Superior temporal gyrus (tissue), 1 donor: Measurements from ENCODE around the gene ZNF787.

Source experiments
- DNase-seq: peaks from one replicate; pipeline ENCODE4 v3.0.0-alpha.2; 2016; ENCODE audit errors: extremely low spot score

ZNF787 gene

GRCh38 chr19:56088497-56089215, 32.4 kb downstream of the ZNF787 start:
- DNase-seq = no peak

GRCh38 chr19:56087647-56088496, 33.2 kb downstream of the ZNF787 start:
- no peak for DNase-seq

- DNase-seq = no peak
Measured at GRCh38 chr19:56086671-56087430, 34.2 kb downstream of the ZNF787 start.

- no peak for DNase-seq
Measured at GRCh38 chr19:56085571-56086275, 35.4 kb downstream of the ZNF787 start.

- DNase-seq = no peak
Measured at GRCh38 chr19:56084835-56085536, 36.1 kb downstream of the ZNF787 start.

GRCh38 chr19:56083668-56084067, 37.4 kb downstream of the ZNF787 start:
- no peak for DNase-seq

GRCh38 chr19:56080669-56081401, 40.3 kb downstream of the ZNF787 start:
- DNase-seq = peak; percentile 62

GRCh38 chr19:56079609-56080008, 41.5 kb downstream of the ZNF787 start:
- DNase-seq = no peak

- peak; percentile 62 for DNase-seq
Measured at GRCh38 chr19:56076498-56076897, 44.6 kb downstream of the ZNF787 start.

- DNase-seq = no peak
Measured at GRCh38 chr19:56071151-56071550, 49.9 kb downstream of the ZNF787 start.

- DNase-seq = no peak
Measured at GRCh38 chr19:56069642-56070041, 51.5 kb downstream of the ZNF787 start.

GRCh38 chr19:56066152-56067023, 54.7 kb downstream of the ZNF787 start:
- peak; percentile 75 for DNase-seq

- no peak for DNase-seq
Measured at GRCh38 chr19:56053596-56053995, 67.5 kb downstream of the ZNF787 start.
